BLaER1 treated with 17β-estradiol and CSF1 and Interleukin-3, amounts not matched to agents 10 nM and 100 nM (cell line): ENCODE data around the gene MORF4L1.
A peak's percentile ranks its signal among the peaks of the same experiment; 100 is the strongest.
"Not testable (repeated sequence)": the region's sequence is repeated elsewhere in the genome, so short reads cannot be mapped to it uniquely, and the experiment has no call there.

Source experiments
- H3K27ac ChIP-seq, 11 experiments: shearing (Covaris generic); formaldehyde crosslinking; 2 replicates each; pipeline ENCODE4 v1.8.1; 2022
- H3K27me3 ChIP-seq, 11 experiments: shearing (Covaris generic); formaldehyde crosslinking; 2 replicates each; pipeline ENCODE4 v1.8.1; 2022
- H3K36me3 ChIP-seq, 11 experiments: shearing (Covaris generic); formaldehyde crosslinking; 2 replicates each; pipeline ENCODE4 v1.8.1; 2022
- H3K4me1 ChIP-seq, 10 experiments: shearing (Covaris generic); formaldehyde crosslinking; 2 replicates each; pipeline ENCODE4 v1.8.1; 2022
- H3K4me2 ChIP-seq, 11 experiments: shearing (Covaris generic); formaldehyde crosslinking; 2 replicates each; pipeline ENCODE4 v1.8.1; 2022
- H3K4me3 ChIP-seq, 10 experiments: shearing (Covaris generic); formaldehyde crosslinking; 2 replicates each; pipeline ENCODE4 v1.8.1; 2022
- H3K9ac ChIP-seq, 11 experiments: shearing (Covaris generic); formaldehyde crosslinking; 2 replicates each; pipeline ENCODE4 v1.8.1; 2022
- H3K9me3 ChIP-seq, 11 experiments: shearing (Covaris generic); formaldehyde crosslinking; replicated peaks in 1 of 11; 2 replicates each; pipeline ENCODE4 v1.8.1; 2022
- H4K20me1 ChIP-seq, 11 experiments: shearing (Covaris generic); formaldehyde crosslinking; 2 replicates each; pipeline ENCODE4 v1.8.1; 2022
- Cebpa-rat ChIP-seq, 11 experiments: shearing (Covaris generic); IDR thresholded peaks; 2 replicates each; pipeline ENCODE4 v1.8.1; 2022

MORF4L1 gene

GRCh38 chr15:78854833-78855372, 17.8 kb upstream of the MORF4L1 start:
- Histone ChIP-seq H3K27me3 (no peaks in the 10 kb centered on the region), H3K4me3 (no peak overlapping the region), H3K36me3 (no peaks in the 10 kb centered on the region), H3K27ac (no peak overlapping the region), H3K9me3 (0 out of 22 replicates have a peak, but pooled peaks cover 0 to 4% (median 0%) of the 10 kb centered on the region in 11 experiments), H3K9ac (no peak overlapping the region), H3K4me2 (no peak overlapping the region), H3K4me1 (peaks cover 0 to 2% (median 0%) of the 10 kb centered on the region in 10 experiments; a peak in 1 of 20 replicates), H4K20me1 (no peaks in the 10 kb centered on the region)
- no peak for TF ChIP-seq Cebpa-rat (IDR thresholded peaks at IDR 0.05)

GRCh38 chr15:78855746-78856145, 16.9 kb upstream of the MORF4L1 start:
- no peak for TF ChIP-seq Cebpa-rat (IDR thresholded peaks at IDR 0.05)
- H3K36me3 ChIP-seq = no peaks in the 10 kb centered on the region
- H3K9me3 ChIP-seq = 0 out of 22 replicates have a peak, but pooled peaks cover 0 to 4% (median 0%) of the 10 kb centered on the region in 11 experiments
- H3K4me2 ChIP-seq = no peak overlapping the region
- no peak overlapping the region for H3K27ac ChIP-seq
- H4K20me1 ChIP-seq = no peaks in the 10 kb centered on the region
- no peak overlapping the region for H3K9ac ChIP-seq
- no peak overlapping the region for H3K4me3 ChIP-seq
- no peaks in the 10 kb centered on the region for H3K27me3 ChIP-seq
- peaks cover 0 to 4% (median 0%) of the 10 kb centered on the region in 10 experiments; a peak in 1 of 20 replicates for H3K4me1 ChIP-seq

DNA sequence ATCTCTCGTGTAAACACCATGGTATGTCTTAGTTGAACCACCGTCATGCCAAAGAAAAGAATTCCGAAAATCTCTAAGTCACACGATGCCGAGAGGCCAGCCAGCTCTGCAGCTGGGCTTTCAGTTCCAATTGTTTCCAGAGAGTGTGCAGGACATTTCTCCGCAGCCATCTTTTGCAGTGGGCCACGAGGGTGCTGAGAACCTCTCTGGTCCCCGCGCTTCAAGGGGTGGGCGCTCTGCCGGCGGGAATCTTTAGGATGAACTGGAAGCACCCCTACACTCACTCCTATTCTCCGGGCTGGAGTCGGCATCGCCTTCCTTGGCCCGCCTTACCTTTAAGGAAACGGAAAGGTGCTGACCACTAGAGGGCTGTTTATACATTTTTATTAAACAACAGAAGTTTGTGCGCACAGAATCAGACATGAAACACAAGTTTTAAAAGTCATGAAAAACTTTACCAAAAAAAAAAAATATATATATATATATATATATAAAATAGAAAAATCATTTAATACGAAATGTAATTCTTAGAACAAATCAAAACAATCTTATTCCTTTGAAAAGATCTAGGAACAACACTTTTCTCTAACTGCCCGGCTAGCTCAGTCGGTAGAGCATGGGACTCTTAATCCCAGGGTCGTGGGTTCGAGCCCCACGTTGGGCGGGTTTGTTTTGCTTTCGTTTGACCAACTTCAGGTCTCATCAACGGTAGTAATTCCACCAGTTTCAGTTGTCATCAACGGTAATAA, 12.5 kb upstream of the MORF4L1 start:
- Histone ChIP-seq H3K4me2 (peak overlapping the region; percentile 46 to 83 (median 75)), H3K9me3 (no peaks in the 10 kb centered on the region), H3K4me1 (peaks cover 0 to 4% (median 0%) of the 10 kb centered on the region in 10 experiments; a peak in 1 of 20 replicates), H3K9ac (peak overlapping the region; percentile 9 to 73 (median 70); a peak in 20 of 22 replicates), H3K27me3 (no peaks in the 10 kb centered on the region), H3K36me3 (no peaks in the 10 kb centered on the region), H3K4me3 (peak overlapping the region; percentile 42 to 63 (median 56)), H3K27ac (peak overlapping the region in 8 of 11 experiments; percentile 14 to 63 (median 48); a peak in 12 of 22 replicates), H4K20me1 (no peaks in the 10 kb centered on the region)
- TF ChIP-seq Cebpa-rat (IDR thresholded peaks at IDR 0.05) = no peak

DNA sequence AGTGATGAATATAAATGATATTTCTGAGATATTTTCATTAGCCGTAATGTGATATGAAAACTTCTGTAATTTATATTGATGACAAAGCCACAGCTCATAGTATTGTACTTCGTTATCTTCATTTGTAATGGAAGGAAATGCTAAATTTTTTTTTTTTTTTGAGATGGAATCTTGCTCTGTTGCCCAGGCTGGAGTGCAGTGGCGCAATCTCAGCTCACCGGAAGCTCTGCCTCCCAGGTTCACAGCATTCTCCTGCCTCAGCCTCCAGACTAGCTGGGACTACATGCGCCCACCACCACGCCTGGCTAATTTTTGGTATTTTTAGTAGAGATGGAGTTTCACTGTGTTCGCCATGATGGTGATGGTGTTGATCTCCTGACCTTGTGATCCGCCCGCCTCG, 7.1 kb upstream of the MORF4L1 start:
- not testable (repeated sequence) for H3K9me3 ChIP-seq

GRCh38 chr15:78866031-78866430, 6.7 kb upstream of the MORF4L1 start:
- H3K27me3 ChIP-seq, H3K36me3 ChIP-seq: not testable (repeated sequence)

More for the DNA sequence above, 7.1 kb upstream of the MORF4L1 start:
- not testable (repeated sequence) for H3K27me3 ChIP-seq, H3K4me2 ChIP-seq, H3K36me3 ChIP-seq, H3K4me3 ChIP-seq, H4K20me1 ChIP-seq, H3K9ac ChIP-seq, H3K27ac ChIP-seq, H3K4me1 ChIP-seq

DNA sequence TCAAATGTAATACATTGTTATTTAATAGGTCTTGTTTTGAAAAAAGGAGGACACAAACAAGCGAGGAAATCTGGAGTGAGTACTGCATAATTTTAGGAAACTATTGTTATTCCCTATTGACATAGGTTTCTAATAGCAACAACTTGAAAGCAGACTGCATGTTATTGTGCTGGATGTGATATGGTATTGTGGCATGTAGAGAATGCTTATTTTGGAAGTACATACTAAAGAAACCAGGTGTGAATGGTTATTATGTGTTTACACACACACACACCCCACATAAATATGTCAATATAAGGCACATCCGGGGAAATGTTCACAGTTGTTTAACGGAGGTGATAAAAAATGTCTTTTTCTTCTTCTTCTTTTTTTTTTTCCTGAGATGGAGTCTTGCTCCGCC, 5.9 kb upstream of the MORF4L1 start:
- H3K9me3 ChIP-seq = no peaks in the 10 kb centered on the region
- H3K4me1 ChIP-seq = peaks cover 1 to 4% (median 2%) of the 10 kb centered on the region in 10 experiments; a peak in 15 of 20 replicates
- TF ChIP-seq Cebpa-rat (IDR thresholded peaks at IDR 0.05) = no peak
- no peak overlapping the region for H3K4me3 ChIP-seq
- H3K27ac ChIP-seq = no peak overlapping the region
- H3K36me3 ChIP-seq = no peaks in the 10 kb centered on the region
- H3K27me3 ChIP-seq = no peaks in the 10 kb centered on the region
- no peak overlapping the region for H3K4me2 ChIP-seq
- H4K20me1 ChIP-seq = no peaks in the 10 kb centered on the region
- no peak overlapping the region for H3K9ac ChIP-seq

More at GRCh38 chr15:78866031-78866430, 6.7 kb upstream of the MORF4L1 start:
- H4K20me1 ChIP-seq, H3K9ac ChIP-seq, H3K4me2 ChIP-seq, H3K4me3 ChIP-seq, H3K9me3 ChIP-seq, H3K27ac ChIP-seq, H3K4me1 ChIP-seq: not testable (repeated sequence)

DNA sequence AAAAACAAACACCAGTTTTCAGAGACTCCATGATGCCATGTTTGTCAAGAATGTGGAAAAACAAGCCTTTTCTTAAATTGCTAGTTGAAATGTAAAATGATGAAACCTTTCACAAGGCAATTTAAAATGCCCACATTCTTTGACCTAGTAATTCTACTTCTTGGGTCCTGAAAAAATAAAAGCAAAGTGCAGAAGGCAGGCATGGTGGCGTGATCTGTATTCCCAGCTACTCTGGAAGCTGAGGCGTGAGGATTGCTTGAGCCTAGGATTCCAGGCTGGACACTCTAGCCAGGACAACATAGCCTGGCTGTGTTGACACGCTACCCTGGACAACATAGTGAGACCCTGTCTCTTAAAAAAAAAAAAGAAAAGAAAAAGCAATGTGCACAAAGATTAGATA, 4.3 kb upstream of the MORF4L1 start:
- TF ChIP-seq Cebpa-rat (IDR thresholded peaks at IDR 0.05) = no peak
- no peak overlapping the region for H3K9ac ChIP-seq
- no peak overlapping the region for H3K27ac ChIP-seq
- H3K4me2 ChIP-seq = no peak overlapping the region
- H3K4me3 ChIP-seq = no peak overlapping the region
- peaks cover 7 to 10% (median 8%) of the 10 kb centered on the region in 10 experiments; a peak in 17 of 20 replicates for H3K4me1 ChIP-seq
- no peaks in the 10 kb centered on the region for H4K20me1 ChIP-seq
- H3K27me3 ChIP-seq = no peaks in the 10 kb centered on the region
- H3K36me3 ChIP-seq = no peaks in the 10 kb centered on the region
- no peaks in the 10 kb centered on the region for H3K9me3 ChIP-seq

GRCh38 chr15:78871483-78872127, 1.1 kb upstream of the MORF4L1 start:
- Histone ChIP-seq H4K20me1 (peaks cover 30 to 32% (median 31%) of the 10 kb centered on the region in 11 experiments), H3K4me1 (peaks cover 24 to 30% (median 28%) of the 10 kb centered on the region in 10 experiments), H3K4me3 (peak overlapping the region in 9 of 10 experiments; percentile 49 to 96 (median 59); a peak in 8 of 20 replicates), H3K4me2 (peak overlapping the region; percentile 79 to 99 (median 89)), H3K9ac (peak overlapping the region in 7 of 11 experiments; percentile 72 to 100 (median 81); a peak in 14 of 22 replicates), H3K27ac (peak overlapping the region; percentile 66 to 100 (median 82); a peak in 20 of 22 replicates)
- not testable (repeated sequence) for H3K36me3 ChIP-seq, H3K9me3 ChIP-seq, H3K27me3 ChIP-seq
